NCI-H2196 treated with DMSO at 0.1 percent for 48 hours (cell line): Measurements from ENCODE around the gene C8B.

Source experiments
- DNase-seq: peaks from one replicate; lab custom pipeline; 2025; ENCODE audit not compliant: unreplicated experiment; lab: John Stamatoyannopoulos, UW

The C8B gene

GRCh38 chr1:56931686-56932085 lies 34.1 kb downstream of the C8B start:
- DNase-seq, result no peak

GRCh38 chr1:56931211-56931610 lies 34.6 kb downstream of the C8B start:
- DNase-seq, result no peak

GRCh38 chr1:56929492-56929891 lies 36.3 kb downstream of the C8B start:
- DNase-seq, result no peak

- no peak for DNase-seq
Observed at GRCh38 chr1:56927986-56928385, 37.8 kb downstream of the C8B start.

- no peak for DNase-seq
Observed at GRCh38 chr1:56927171-56927570, 38.6 kb downstream of the C8B start.

GRCh38 chr1:56925193-56925592 lies 40.6 kb downstream of the C8B start:
- no peak for DNase-seq

- DNase-seq, result no peak
Observed at GRCh38 chr1:56924116-56924515, 41.7 kb downstream of the C8B start.

- no peak for DNase-seq
Observed at GRCh38 chr1:56923201-56923600, 42.6 kb downstream of the C8B start.

- DNase-seq, result no peak
Observed at GRCh38 chr1:56922507-56922906, 43.3 kb downstream of the C8B start.

GRCh38 chr1:56922070-56922469 lies 43.7 kb downstream of the C8B start:
- no peak for DNase-seq

- DNase-seq, result no peak
Observed at GRCh38 chr1:56921479-56921878, 44.3 kb downstream of the C8B start.

GRCh38 chr1:56920591-56921001 lies 45.2 kb downstream of the C8B start:
- DNase-seq, result no peak

- DNase-seq, result no peak
Observed at GRCh38 chr1:56917356-56917755, 48.5 kb downstream of the C8B start.

GRCh38 chr1:56916630-56917029 lies 49.2 kb downstream of the C8B start:
- no peak for DNase-seq

GRCh38 chr1:56915960-56916359 lies 49.9 kb downstream of the C8B start:
- DNase-seq, result no peak

- DNase-seq, result no peak
Observed at GRCh38 chr1:56912325-56912724, 53.5 kb downstream of the C8B start.

GRCh38 chr1:56911098-56911938 lies 54.5 kb downstream of the C8B start:
- DNase-seq, result no peak

GRCh38 chr1:56910441-56910985 lies 55.3 kb downstream of the C8B start:
- no peak for DNase-seq

GRCh38 chr1:56908619-56909221 lies 57.1 kb downstream of the C8B start:
- no peak for DNase-seq

- DNase-seq, result no peak
Observed at GRCh38 chr1:56905667-56906066, 60.1 kb downstream of the C8B start.

GRCh38 chr1:56904663-56905397 lies 61.0 kb downstream of the C8B start:
- DNase-seq, result no peak

GRCh38 chr1:56903778-56904177 lies 62.0 kb downstream of the C8B start:
- DNase-seq, result no peak
